B cell (primary cell): ENCODE results near the gene BTBD6.

Experiments used
- CTCF ChIP-seq: fragments of 200-600 bp; IDR thresholded peaks from one replicate; pipeline ENCODE4 v1.8.0; 2022; ENCODE audit warnings: antibody characterized with exemption, mild to moderate bottlenecking
- EZH2 ChIP-seq: IDR thresholded peaks from 2 replicates; pipeline ENCODE4 v1.6.1; 2012; ENCODE audit warnings: borderline replicate concordance, low read depth, mild to moderate bottlenecking, moderate library complexity, low read length; ENCODE audit not compliant: insufficient read depth, poor library complexity, severe bottlenecking

- TF ChIP-seq CTCF, result no peak
- TF ChIP-seq EZH2, result no peak
These were observed 9.1 kb downstream of the BTBD6 start for GRCh38 chr14:105257464-105257863.
